Measurements from ENCODE around the gene ROBO1.

DNA sequence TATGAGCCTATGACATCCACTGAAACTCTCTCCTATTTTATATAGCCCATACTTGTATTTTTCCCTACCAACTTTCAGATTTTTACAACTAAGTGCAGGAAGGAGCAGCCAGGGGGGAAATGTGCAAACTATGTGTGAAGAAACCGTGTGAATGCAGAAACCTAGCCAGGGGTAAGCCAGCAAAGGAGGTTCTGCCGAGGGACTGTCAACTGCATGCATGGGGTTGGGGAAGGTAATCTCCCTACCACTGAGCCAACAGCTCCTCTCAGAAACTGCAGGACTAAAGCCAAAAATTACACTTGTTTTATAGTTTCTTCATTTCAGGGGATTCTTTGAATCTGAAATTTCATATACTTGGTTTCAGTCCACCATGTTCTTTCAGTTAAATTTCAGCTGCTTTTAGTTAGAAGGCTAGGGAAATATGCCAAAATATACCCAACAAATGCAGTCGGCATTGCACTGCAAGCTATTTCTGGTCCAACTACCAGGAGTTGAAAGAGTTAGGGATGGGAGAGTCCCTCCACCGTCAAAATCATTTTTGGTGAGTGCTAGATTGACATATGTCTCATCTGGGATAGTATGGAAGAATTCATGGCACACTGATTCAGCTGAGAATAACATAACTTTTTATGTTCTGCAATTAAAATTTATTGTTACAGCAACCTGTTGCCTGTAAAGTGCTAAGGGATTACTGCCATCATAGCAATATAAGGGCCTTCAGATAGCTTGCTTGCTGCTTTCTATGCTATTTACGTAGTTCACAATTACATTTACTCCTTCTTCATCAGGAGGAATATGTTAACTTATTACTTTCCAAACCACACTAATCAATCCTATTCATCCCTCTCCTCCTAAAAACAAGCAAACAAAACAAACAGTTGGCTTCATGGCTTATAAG lies 904.2 kb downstream of the ROBO1 start:
- no peak for TF ChIP-seq CTCF (conservative IDR thresholded peaks at IDR 0.05; ENCODE audit: low read depth, low read length)
- no peak for TF ChIP-seq EZH2 (IDR thresholded peaks at IDR 0.05; ENCODE audit: borderline replicate concordance, low read depth, low read length, poor library complexity, severe bottlenecking)

Measured in A673 (cell line).